DOHH2 (cell line): ENCODE data around the gene RAMACL.
A peak's percentile ranks its signal among the peaks of the same experiment; 100 is the strongest.
"Not testable (repeated sequence)": the region's sequence is repeated elsewhere in the genome, so short reads cannot be mapped to it uniquely, and the experiment has no call there.

ENCODE experiments used
- H3F3A ChIP-seq: fragments of 200-600 bp; sonication (generic), shearing (Covaris generic); 2 replicates; pipeline ENCODE4 v1.6.0; 2016; ENCODE audit warnings: antibody characterized with exemption, mild to moderate bottlenecking; ENCODE audit not compliant: control insufficient read depth, insufficient read depth
- H3K27ac ChIP-seq: fragments of 200-600 bp; sonication (generic); 2 replicates; pipeline ENCODE4 v1.5.1; 2014; ENCODE audit warnings: low read depth, mild to moderate bottlenecking, low read length, moderate library complexity
- H3K27me3 ChIP-seq: fragments of 200-600 bp; sonication (generic); 2 replicates; pipeline ENCODE4 v1.6.1; 2014; ENCODE audit warnings: mild to moderate bottlenecking, low read length, mixed read lengths; ENCODE audit not compliant: control insufficient read depth
- H3K36me3 ChIP-seq: fragments of 200-600 bp; sonication (generic); 2 replicates; pipeline ENCODE4 v1.6.1; 2014; ENCODE audit warnings: mild to moderate bottlenecking, low read length, moderate library complexity, mixed read lengths; ENCODE audit not compliant: control insufficient read depth
- H3K4me1 ChIP-seq: fragments of 200-600 bp; sonication (generic); 2 replicates; pipeline ENCODE4 v1.6.1; 2014; ENCODE audit warnings: mild to moderate bottlenecking, low read length, mixed read lengths; ENCODE audit not compliant: control insufficient read depth
- H3K4me2 ChIP-seq: fragments of 200-600 bp; sonication (generic); 2 replicates; pipeline ENCODE4 v1.6.0; 2014; ENCODE audit warnings: mild to moderate bottlenecking, low read length, moderate library complexity
- H3K4me3 ChIP-seq: fragments of 200-600 bp; sonication (generic); 2 replicates; pipeline ENCODE4 v1.5.1; 2014; ENCODE audit warnings: mild to moderate bottlenecking, low read length, mixed read lengths
- H3K79me2 ChIP-seq: fragments of 200-600 bp; sonication (generic); 2 replicates; pipeline ENCODE4 v1.6.1; 2014; ENCODE audit warnings: mild to moderate bottlenecking, low read length, mixed read lengths; ENCODE audit not compliant: control insufficient read depth
- H3K9me2 ChIP-seq: fragments of 200-600 bp; sonication (generic); replicated peaks from 2 replicates; pipeline ENCODE4 v1.6.1; 2014; ENCODE audit warnings: mild to moderate bottlenecking, low read length, mixed read lengths; ENCODE audit not compliant: control insufficient read depth
- H3K9me3 ChIP-seq: fragments of 200-600 bp; sonication (generic); 2 replicates; pipeline ENCODE4 v1.6.1; 2014; ENCODE audit warnings: antibody characterized with exemption, low read length, mixed read lengths; ENCODE audit not compliant: control insufficient read depth, insufficient read depth
- H4K20me1 ChIP-seq: fragments of 200-600 bp; sonication (generic); 2 replicates; pipeline ENCODE4 v1.6.0; 2014; ENCODE audit warnings: low read depth, mild to moderate bottlenecking, antibody characterized with exemption, low read length, moderate library complexity; ENCODE audit not compliant: control insufficient read depth, insufficient read depth
- CTCF ChIP-seq: fragments of 200-600 bp; sonication (generic); IDR thresholded peaks from one replicate; pipeline ENCODE4 v1.5.1; 2014; ENCODE audit warnings: antibody characterized with exemption, mild to moderate bottlenecking, low read depth, low read length; ENCODE audit not compliant: poor library complexity, severe bottlenecking
- EZH2phosphoT487 ChIP-seq: fragments of 200-600 bp; sonication (generic); IDR thresholded peaks from 2 replicates; pipeline ENCODE4 v1.6.1; 2017; ENCODE audit warnings: borderline replicate concordance, mild to moderate bottlenecking, antibody characterized with exemption, low read length, moderate library complexity, mixed read lengths

The RAMACL gene

GRCh38 chr6:166586424-166587156 is at the start of gene RAMACL:
RAMACL (minus strand) TSS chr6:166586678; CDS start chr6:166586477, 201 bp downstream.
- Histone ChIP-seq H3F3A (peaks cover 26% of the 10 kb centered on the region), H3K79me2 (no peaks in the 10 kb centered on the region), H3K4me2 (peak within 1 kb of the TSS; percentile 91), H3K27me3 (no peaks in the 10 kb centered on the region), H3K4me3 (peak within 1 kb of the TSS; percentile 59), H3K9me2 (no peaks in the 10 kb centered on the region), H3K4me1 (peaks cover 40% of the 10 kb centered on the region), H3K27ac (peak within 1 kb of the TSS; percentile 98), H4K20me1 (no peaks in the 10 kb centered on the region), H3K36me3 (no peaks in the 10 kb centered on the region), H3K9me3 (no peaks in the 10 kb centered on the region)
- TF ChIP-seq CTCF = no peak
- TF ChIP-seq EZH2phosphoT487 = no peak

- Histone ChIP-seq H3K27me3 (peaks cover 17% of the 10 kb centered on the region), H3F3A (no peaks in the 10 kb centered on the region), H3K9me2 (no peaks in the 10 kb centered on the region), H3K79me2 (no peaks in the 10 kb centered on the region), H3K27ac (no peak overlapping the region), H3K4me2 (no peak overlapping the region), H3K4me1 (0 out of 2 replicates have a peak, but pooled peaks cover 3% of the 10 kb centered on the region), H3K9me3 (no peaks in the 10 kb centered on the region), H3K4me3 (no peak overlapping the region), H4K20me1 (no peaks in the 10 kb centered on the region), H3K36me3 (no peaks in the 10 kb centered on the region)
- no peak for TF ChIP-seq CTCF
These were observed 48.8 kb upstream of the RAMACL start for GRCh38 chr6:166635013-166635970.

- not testable (repeated sequence) for H3F3A ChIP-seq, H3K4me3 ChIP-seq, H3K79me2 ChIP-seq, H3K9me2 ChIP-seq, H4K20me1 ChIP-seq, H3K4me1 ChIP-seq, H3K9me3 ChIP-seq, H3K27ac ChIP-seq, H3K36me3 ChIP-seq, H3K4me2 ChIP-seq
- H3K27me3 ChIP-seq = peaks cover 19% of the 10 kb centered on the region
These were observed 48.1 kb upstream of the RAMACL start for GRCh38 chr6:166634581-166634980.
